ENCODE results near the gene ABL1.
A peak's percentile ranks its signal among the peaks of the same experiment; 100 is the strongest.

The ABL1 gene

GRCh38 chr9:130864541-130864940 is 29.5 kb downstream of the ABL1 start:
- H3K9me3 ChIP-seq (ENCODE audit: control insufficient read depth, low read length), result no peaks in the 10 kb centered on the region
- no peak overlapping the region for H3K18ac ChIP-seq (ENCODE audit: low read depth in 1 of 2, low read length in 2 of 2)
- H3K4me3 ChIP-seq (ENCODE audit: insufficient read depth in 1 of 2, low read depth in 1 of 2, low read length in 2 of 2), result no peak overlapping the region
- H2BK120ac ChIP-seq (ENCODE audit: low read depth, low read length), result no peak overlapping the region
- H3K79me1 ChIP-seq (replicated peaks; ENCODE audit: low read length, poor library complexity, severe bottlenecking), result no peaks in the 10 kb centered on the region
- H2BK12ac ChIP-seq (ENCODE audit: low read length in 2 of 2), result no peak overlapping the region
- peaks cover 37 to 80% of the 10 kb centered on the region in 2 experiments for H3K36me3 ChIP-seq (ENCODE audit: control insufficient read depth in 1 of 2, insufficient read depth in 2 of 2, low read depth in 1 of 2, low read length in 2 of 2)
- no peak overlapping the region for H2AK5ac ChIP-seq (ENCODE audit: low read length, severe bottlenecking)
- peaks cover 28% of the 10 kb centered on the region for H3K4me1 ChIP-seq (ENCODE audit: control insufficient read depth, insufficient read depth, low read depth, low read length)
- WGBS, result 91% methylated on average over 6 of the region's 6 CpGs
- no peak overlapping the region for H3K14ac ChIP-seq (ENCODE audit: low read length in 2 of 2)
- no peak overlapping the region for H2BK5ac ChIP-seq (ENCODE audit: low read depth, low read length, poor library complexity, severe bottlenecking)
- no peak overlapping the region for H2AFZ ChIP-seq (ENCODE audit: low read depth, low read length)
- H4K8ac ChIP-seq (ENCODE audit: low read length), result no peak overlapping the region
- H3K4me2 ChIP-seq (ENCODE audit: low read length, poor library complexity, severe bottlenecking), result no peak overlapping the region
- H3K23ac ChIP-seq (ENCODE audit: low read length in 2 of 2), result no peak overlapping the region
- no peak for DNase-seq
- H3K27me3 ChIP-seq (ENCODE audit: control insufficient read depth in 1 of 2, insufficient read depth in 1 of 2, low read length in 2 of 2), result no peaks in the 10 kb centered on the region
- H3K9ac ChIP-seq (ENCODE audit: low read length), result peak overlapping the region; percentile 15
- no peak overlapping the region for H3K27ac ChIP-seq (ENCODE audit: low read length, poor library complexity, severe bottlenecking)
- H3K4ac ChIP-seq (ENCODE audit: low read depth in 1 of 2, low read length in 2 of 2), result no peak overlapping the region
- H4K91ac ChIP-seq (ENCODE audit: low read length), result no peak overlapping the region
- no peak overlapping the region for H2BK15ac ChIP-seq (ENCODE audit: low read depth, poor library complexity, severe bottlenecking)

DNA sequence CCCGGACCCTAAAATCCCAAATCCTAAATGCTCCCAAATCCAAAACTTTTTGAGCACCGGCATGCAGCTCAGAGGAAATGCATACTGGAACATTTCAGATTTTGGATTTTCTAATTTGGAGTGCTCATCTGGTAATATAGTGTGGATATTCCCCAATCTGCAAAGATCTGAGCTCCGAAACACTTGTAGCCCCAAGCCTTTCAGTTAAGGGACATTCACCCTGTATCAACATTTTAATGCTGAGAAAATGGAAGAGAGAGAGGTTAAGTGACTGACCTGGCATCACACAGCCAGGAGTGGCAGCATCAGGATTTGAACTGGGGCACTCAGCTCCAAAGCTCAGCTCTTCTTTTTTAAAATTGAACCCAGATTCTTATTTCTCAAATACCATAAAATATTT is 30.9 kb downstream of the ABL1 start:
- no peak overlapping the region for H2AK5ac ChIP-seq (ENCODE audit: low read length, severe bottlenecking)
- H3K18ac ChIP-seq (ENCODE audit: low read depth in 1 of 2, low read length in 2 of 2), result no peak overlapping the region
- no peaks in the 10 kb centered on the region for H3K27me3 ChIP-seq (ENCODE audit: control insufficient read depth in 1 of 2, insufficient read depth in 1 of 2, low read length in 2 of 2)
- no peak overlapping the region for H2BK5ac ChIP-seq (ENCODE audit: low read depth, low read length, poor library complexity, severe bottlenecking)
- no peak overlapping the region for H3K4me2 ChIP-seq (ENCODE audit: low read length, poor library complexity, severe bottlenecking)
- H3K27ac ChIP-seq (ENCODE audit: low read length, poor library complexity, severe bottlenecking), result no peak overlapping the region
- H3K36me3 ChIP-seq (ENCODE audit: control insufficient read depth in 1 of 2, insufficient read depth in 2 of 2, low read depth in 1 of 2, low read length in 2 of 2), result peaks cover 37 to 84% of the 10 kb centered on the region in 2 experiments
- no peak overlapping the region for H2BK15ac ChIP-seq (ENCODE audit: low read depth, poor library complexity, severe bottlenecking)
- no peak overlapping the region for H3K14ac ChIP-seq (ENCODE audit: low read length in 2 of 2)
- 100% methylated on average over 3 of the region's 3 CpGs for WGBS
- H2BK120ac ChIP-seq (ENCODE audit: low read depth, low read length), result no peak overlapping the region
- no peak for DNase-seq
- H3K23ac ChIP-seq (ENCODE audit: low read length in 2 of 2), result no peak overlapping the region
- H4K8ac ChIP-seq (ENCODE audit: low read length), result no peak overlapping the region
- H2AFZ ChIP-seq (ENCODE audit: low read depth, low read length), result no peak overlapping the region
- no peak overlapping the region for H3K4me3 ChIP-seq (ENCODE audit: insufficient read depth in 1 of 2, low read depth in 1 of 2, low read length in 2 of 2)
- peak overlapping the region; percentile 52 for H3K9ac ChIP-seq (ENCODE audit: low read length)
- H2BK12ac ChIP-seq (ENCODE audit: low read length in 2 of 2), result no peak overlapping the region
- H3K4me1 ChIP-seq (ENCODE audit: control insufficient read depth, insufficient read depth, low read depth, low read length), result peaks cover 24% of the 10 kb centered on the region
- H3K9me3 ChIP-seq (ENCODE audit: control insufficient read depth, low read length), result no peaks in the 10 kb centered on the region
- H3K79me1 ChIP-seq (replicated peaks; ENCODE audit: low read length, poor library complexity, severe bottlenecking), result no peaks in the 10 kb centered on the region
- H3K4ac ChIP-seq (ENCODE audit: low read depth in 1 of 2, low read length in 2 of 2), result no peak overlapping the region
- H4K91ac ChIP-seq (ENCODE audit: low read length), result no peak overlapping the region

DNA sequence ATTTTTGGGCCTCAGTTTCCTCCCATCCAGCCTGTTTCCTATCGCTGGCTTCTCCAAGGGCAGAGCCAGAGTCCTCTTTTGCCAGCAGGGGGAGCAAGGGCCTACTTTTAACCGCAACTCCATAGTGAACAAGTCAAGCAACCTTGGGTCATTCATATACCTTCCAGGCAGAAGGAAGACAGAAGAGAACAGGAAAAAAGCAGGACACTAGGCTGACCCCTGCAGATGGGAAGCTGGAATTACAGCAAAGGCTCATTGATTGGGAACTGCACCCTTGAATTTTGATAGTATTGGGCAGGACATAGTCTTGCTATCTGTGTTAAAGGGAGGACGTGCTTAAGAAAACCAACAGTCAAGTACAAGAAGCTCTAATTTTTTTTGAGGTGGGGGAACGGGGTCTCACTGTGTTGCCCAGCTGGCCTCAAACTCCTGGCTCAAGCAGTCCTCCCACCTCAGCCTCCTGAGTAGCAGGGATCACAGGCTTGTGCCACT is 31.5 kb downstream of the ABL1 start:
- Histone ChIP-seq H3K23ac (ENCODE audit: low read length in 2 of 2) (no peak overlapping the region), H3K9me3 (ENCODE audit: control insufficient read depth, low read length) (no peaks in the 10 kb centered on the region), H3K27ac (ENCODE audit: low read length, poor library complexity, severe bottlenecking) (no peak overlapping the region), H3K27me3 (ENCODE audit: control insufficient read depth in 1 of 2, insufficient read depth in 1 of 2, low read length in 2 of 2) (no peaks in the 10 kb centered on the region), H4K8ac (ENCODE audit: low read length) (no peak overlapping the region), H3K14ac (ENCODE audit: low read length in 2 of 2) (no peak overlapping the region), H3K36me3 (ENCODE audit: control insufficient read depth in 1 of 2, insufficient read depth in 2 of 2, low read depth in 1 of 2, low read length in 2 of 2) (peaks cover 40 to 84% of the 10 kb centered on the region in 2 experiments), H3K4me2 (ENCODE audit: low read length, poor library complexity, severe bottlenecking) (no peak overlapping the region), H3K4ac (ENCODE audit: low read depth in 1 of 2, low read length in 2 of 2) (no peak overlapping the region), H3K9ac (ENCODE audit: low read length) (peak overlapping the region; percentile 53), H4K91ac (ENCODE audit: low read length) (no peak overlapping the region), H2BK5ac (ENCODE audit: low read depth, low read length, poor library complexity, severe bottlenecking) (no peak overlapping the region), H2BK12ac (ENCODE audit: low read length in 2 of 2) (no peak overlapping the region), H2AFZ (ENCODE audit: low read depth, low read length) (no peak overlapping the region), H2BK120ac (ENCODE audit: low read depth, low read length) (no peak overlapping the region), H3K4me1 (ENCODE audit: control insufficient read depth, insufficient read depth, low read depth, low read length) (peaks cover 26% of the 10 kb centered on the region), H3K79me1 (replicated peaks; ENCODE audit: low read length, poor library complexity, severe bottlenecking) (peaks cover 1% of the 10 kb centered on the region), H3K4me3 (ENCODE audit: insufficient read depth in 1 of 2, low read depth in 1 of 2, low read length in 2 of 2) (no peak overlapping the region), H2BK15ac (ENCODE audit: low read depth, poor library complexity, severe bottlenecking) (no peak overlapping the region), H3K18ac (ENCODE audit: low read depth in 1 of 2, low read length in 2 of 2) (no peak overlapping the region), H2AK5ac (ENCODE audit: low read length, severe bottlenecking) (no peak overlapping the region)
- WGBS, result 32% methylated on average over 4 of the region's 4 CpGs
- peak; percentile 93 for DNase-seq

DNA sequence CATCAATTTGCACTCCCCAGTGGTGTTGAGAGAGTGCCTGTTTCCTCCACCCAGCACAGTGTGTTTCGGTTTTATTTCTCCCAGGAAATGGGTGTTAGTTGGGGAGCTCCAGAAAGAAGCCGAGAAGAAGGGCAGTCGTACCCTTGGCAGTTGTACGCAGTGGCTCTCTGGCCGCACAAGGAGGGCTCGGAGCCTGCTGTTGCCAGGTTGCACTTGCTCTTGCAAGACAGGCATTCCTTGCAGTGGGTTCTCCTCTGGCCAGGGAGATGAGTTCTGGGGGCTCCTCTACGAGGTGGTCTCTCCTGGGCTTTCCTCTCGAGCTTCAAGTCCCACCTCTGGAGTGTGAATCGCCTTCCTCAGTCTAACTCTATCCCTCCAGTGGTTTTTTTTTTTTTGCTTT is 32.5 kb downstream of the ABL1 start:
- H2BK120ac ChIP-seq (ENCODE audit: low read depth, low read length), result no peak overlapping the region
- H3K4me3 ChIP-seq (ENCODE audit: insufficient read depth in 1 of 2, low read depth in 1 of 2, low read length in 2 of 2), result no peak overlapping the region
- H2BK12ac ChIP-seq (ENCODE audit: low read length in 2 of 2), result no peak overlapping the region
- no peak overlapping the region for H3K27ac ChIP-seq (ENCODE audit: low read length, poor library complexity, severe bottlenecking)
- no peak overlapping the region for H2AK5ac ChIP-seq (ENCODE audit: low read length, severe bottlenecking)
- H3K36me3 ChIP-seq (ENCODE audit: control insufficient read depth in 1 of 2, insufficient read depth in 2 of 2, low read depth in 1 of 2, low read length in 2 of 2), result peaks cover 47 to 84% of the 10 kb centered on the region in 2 experiments
- H3K27me3 ChIP-seq (ENCODE audit: control insufficient read depth in 1 of 2, insufficient read depth in 1 of 2, low read length in 2 of 2), result no peaks in the 10 kb centered on the region
- H3K9me3 ChIP-seq (ENCODE audit: control insufficient read depth, low read length), result no peaks in the 10 kb centered on the region
- H3K79me1 ChIP-seq (replicated peaks; ENCODE audit: low read length, poor library complexity, severe bottlenecking), result peaks cover 3% of the 10 kb centered on the region
- H2BK5ac ChIP-seq (ENCODE audit: low read depth, low read length, poor library complexity, severe bottlenecking), result no peak overlapping the region
- H2BK15ac ChIP-seq (ENCODE audit: low read depth, poor library complexity, severe bottlenecking), result no peak overlapping the region
- H3K14ac ChIP-seq (ENCODE audit: low read length in 2 of 2), result no peak overlapping the region
- peaks cover 19% of the 10 kb centered on the region for H3K4me1 ChIP-seq (ENCODE audit: control insufficient read depth, insufficient read depth, low read depth, low read length)
- 97% methylated on average over 9 of the region's 9 CpGs for WGBS
- H3K4ac ChIP-seq (ENCODE audit: low read depth in 1 of 2, low read length in 2 of 2), result no peak overlapping the region
- no peak overlapping the region for H3K18ac ChIP-seq (ENCODE audit: low read depth in 1 of 2, low read length in 2 of 2)
- H3K23ac ChIP-seq (ENCODE audit: low read length in 2 of 2), result no peak overlapping the region
- no peak overlapping the region for H4K91ac ChIP-seq (ENCODE audit: low read length)
- DNase-seq, result no peak
- no peak overlapping the region for H4K8ac ChIP-seq (ENCODE audit: low read length)
- peak overlapping the region; percentile 53 for H3K9ac ChIP-seq (ENCODE audit: low read length)
- no peak overlapping the region for H2AFZ ChIP-seq (ENCODE audit: low read depth, low read length)
- no peak overlapping the region for H3K4me2 ChIP-seq (ENCODE audit: low read length, poor library complexity, severe bottlenecking)

All from mesenchymal stem cell (in vitro differentiated cells and primary cell).